GM12864 (cell line): ENCODE measurements around the gene PWWP2A.
"Not testable (repeated sequence)": the region's sequence is repeated elsewhere in the genome, so short reads cannot be mapped to it uniquely, and the experiment has no call there.

Experiments
- DNase-seq: peaks from one replicate; pipeline ENCODE4 v3.0.0-alpha.2; 2011; ENCODE audit warnings: low read depth
- H3K4me3 ChIP-seq: 2 replicates; pipeline ENCODE4 v1.5.1; 2011; ENCODE audit warnings: mild to moderate bottlenecking, low read depth, low read length, control low read depth
- TF ChIP-seq, protein P1 (sequence below): IDR thresholded peaks from 2 replicates; pipeline ENCODE4 v1.5.1; 2011; ENCODE audit warnings: low read depth, mild to moderate bottlenecking, moderate library complexity, low read length, control low read depth, inconsistent platforms; ENCODE audit errors: missing control alignments

PWWP2A gene

DNA sequence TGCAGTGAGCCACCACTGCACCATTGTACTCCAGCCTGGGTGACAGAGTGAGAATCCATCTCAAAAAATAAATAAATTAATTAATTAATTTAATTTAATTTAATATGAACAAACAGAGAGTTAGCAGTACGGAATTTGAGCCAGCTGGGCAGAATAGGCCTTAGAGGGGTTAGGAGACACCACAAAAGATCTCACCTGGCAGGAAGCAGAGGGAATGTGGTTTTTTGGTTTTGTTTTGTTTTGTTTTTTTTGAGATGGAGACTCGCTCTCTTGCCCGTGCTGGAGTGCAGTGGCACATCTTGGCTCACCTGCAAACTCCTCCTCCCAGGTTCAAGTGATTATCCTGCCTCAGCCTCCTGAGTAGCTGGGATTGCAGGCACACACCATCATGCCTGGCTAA lies 31.8 kb upstream of the PWWP2A start:
- DNase-seq = no peak
- TF ChIP-seq, protein P1, sequence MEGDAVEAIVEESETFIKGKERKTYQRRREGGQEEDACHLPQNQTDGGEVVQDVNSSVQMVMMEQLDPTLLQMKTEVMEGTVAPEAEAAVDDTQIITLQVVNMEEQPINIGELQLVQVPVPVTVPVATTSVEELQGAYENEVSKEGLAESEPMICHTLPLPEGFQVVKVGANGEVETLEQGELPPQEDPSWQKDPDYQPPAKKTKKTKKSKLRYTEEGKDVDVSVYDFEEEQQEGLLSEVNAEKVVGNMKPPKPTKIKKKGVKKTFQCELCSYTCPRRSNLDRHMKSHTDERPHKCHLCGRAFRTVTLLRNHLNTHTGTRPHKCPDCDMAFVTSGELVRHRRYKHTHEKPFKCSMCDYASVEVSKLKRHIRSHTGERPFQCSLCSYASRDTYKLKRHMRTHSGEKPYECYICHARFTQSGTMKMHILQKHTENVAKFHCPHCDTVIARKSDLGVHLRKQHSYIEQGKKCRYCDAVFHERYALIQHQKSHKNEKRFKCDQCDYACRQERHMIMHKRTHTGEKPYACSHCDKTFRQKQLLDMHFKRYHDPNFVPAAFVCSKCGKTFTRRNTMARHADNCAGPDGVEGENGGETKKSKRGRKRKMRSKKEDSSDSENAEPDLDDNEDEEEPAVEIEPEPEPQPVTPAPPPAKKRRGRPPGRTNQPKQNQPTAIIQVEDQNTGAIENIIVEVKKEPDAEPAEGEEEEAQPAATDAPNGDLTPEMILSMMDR = no peak
- no peak overlapping the region for H3K4me3 ChIP-seq

DNA sequence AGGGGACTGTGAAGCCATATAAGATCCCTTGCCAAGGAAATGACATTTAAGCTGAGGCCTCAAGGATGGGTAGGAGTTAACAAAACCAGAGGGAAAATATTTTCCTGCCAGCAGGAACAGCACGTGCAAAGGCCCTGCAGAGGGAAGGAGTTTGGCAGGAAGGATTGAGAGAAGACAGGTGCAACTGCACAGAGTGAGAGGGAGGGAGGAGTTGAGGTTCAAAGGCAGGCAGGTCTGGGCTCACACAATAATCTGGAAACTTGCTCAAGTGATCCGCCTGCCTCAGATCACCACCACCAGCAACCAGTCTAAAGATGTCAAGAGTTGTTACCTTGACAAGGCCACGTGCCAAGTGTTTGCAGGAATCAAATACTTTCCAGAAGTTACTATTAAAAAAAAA lies 31.1 kb upstream of the PWWP2A start:
- no peak for DNase-seq
- H3K4me3 ChIP-seq = no peak overlapping the region
- TF ChIP-seq, protein P1 = no peak

DNA sequence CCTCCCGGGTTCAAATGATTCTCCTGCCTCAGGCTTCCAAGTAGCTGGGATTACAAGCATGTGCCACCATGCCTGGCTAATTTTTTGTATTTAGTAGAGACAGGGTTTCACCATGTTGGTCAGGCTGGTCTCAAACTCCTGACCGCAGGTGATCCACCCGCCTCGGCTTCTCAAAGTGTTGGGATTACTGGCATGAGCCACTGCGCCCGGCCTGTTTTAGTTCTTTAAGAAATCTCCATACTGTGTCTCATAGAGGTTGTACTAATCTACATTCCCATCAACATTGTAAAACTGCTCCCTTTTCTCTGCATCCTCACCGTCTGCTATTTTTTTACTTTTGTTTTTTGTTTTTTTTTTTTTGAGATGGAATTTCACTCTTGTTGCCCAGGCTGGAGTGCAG lies 25.2 kb upstream of the PWWP2A start:
- DNase-seq, H3K4me3 ChIP-seq: not testable (repeated sequence)

DNA sequence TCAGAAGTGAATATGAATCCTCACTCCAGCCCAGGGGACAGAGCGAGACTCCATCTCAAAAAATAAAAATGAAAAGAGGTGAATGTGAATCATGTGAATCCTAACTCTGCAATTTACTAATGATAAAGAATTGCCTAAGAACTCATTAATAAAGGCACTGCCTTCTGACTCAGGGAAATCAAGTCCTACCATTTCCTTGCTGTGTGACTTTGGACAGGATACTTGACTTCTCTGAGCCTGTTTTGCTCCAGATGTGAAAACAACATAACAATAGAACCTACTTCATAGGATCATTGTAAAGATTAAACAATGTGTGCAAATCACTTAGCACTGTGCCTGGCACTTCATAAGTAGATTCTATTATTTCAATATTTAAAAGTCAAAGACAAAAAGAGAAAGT lies 15.1 kb upstream of the PWWP2A start:
- TF ChIP-seq, protein P1 = no peak
- DNase-seq = no peak
- no peak overlapping the region for H3K4me3 ChIP-seq

DNA sequence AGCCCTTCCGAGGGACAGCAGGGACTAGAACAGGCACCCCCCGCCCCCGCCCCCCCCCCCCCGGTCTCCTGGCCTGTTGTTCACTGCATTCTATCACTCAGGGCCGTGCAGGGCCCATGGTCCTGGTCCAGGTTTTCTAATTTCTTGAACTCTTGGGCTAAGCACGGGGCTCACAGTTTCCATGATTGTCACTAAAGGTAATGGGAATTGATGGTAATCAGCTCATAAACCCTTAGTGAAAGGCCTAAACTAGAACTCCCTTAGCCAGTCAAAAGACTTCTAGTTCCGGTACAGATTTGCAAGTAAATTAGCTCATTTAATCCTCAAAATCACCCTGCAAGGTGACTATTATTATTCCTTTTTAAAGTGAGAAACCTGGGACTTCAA lies 14.7 kb upstream of the PWWP2A start:
- TF ChIP-seq, protein P1 = no peak
- no peak for DNase-seq
- H3K4me3 ChIP-seq = no peak overlapping the region

DNA sequence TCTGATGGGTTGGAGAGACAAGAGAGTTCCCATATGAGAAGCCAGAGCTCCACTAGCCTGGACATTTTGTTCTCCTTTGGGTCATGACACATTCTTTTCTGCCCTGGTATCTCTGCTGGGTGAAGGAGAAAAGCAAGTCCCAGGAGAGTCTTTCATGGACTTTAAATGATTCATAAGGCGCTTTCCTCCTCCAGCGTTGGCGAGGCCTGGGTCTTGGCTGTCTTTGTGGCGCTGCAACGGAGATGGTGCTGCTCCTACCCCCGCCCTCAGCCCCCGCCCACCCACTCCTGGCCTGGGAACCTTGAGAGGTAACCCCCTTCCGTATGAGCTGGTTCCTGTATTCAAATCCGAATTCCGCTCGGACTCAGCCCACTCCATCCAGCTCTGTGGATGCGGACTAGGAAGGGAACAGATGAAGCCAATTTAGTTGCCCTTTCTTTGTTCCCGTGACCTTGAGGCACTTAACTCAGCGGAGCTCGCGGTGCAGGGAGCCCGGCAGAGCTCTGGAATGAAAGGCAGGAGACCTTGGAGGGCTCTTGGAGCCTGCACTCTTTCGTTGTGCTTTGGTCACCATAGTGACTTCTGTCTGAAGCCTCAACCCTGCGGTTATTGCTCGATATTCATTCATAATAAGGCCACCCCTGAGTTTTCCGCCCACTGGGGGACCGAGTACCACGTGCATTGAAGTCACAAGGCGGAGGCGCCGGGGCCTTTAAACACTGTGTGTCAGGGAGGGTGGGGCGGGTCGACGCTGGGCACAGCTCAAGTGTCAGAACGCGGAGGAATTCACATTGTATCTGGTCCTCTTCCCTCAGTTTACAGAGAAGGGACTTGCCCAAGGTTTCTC lies 14.0 kb upstream of the PWWP2A start:
- TF ChIP-seq, protein P1 = no peak
- no peak overlapping the region for H3K4me3 ChIP-seq
- DNase-seq = no peak

DNA sequence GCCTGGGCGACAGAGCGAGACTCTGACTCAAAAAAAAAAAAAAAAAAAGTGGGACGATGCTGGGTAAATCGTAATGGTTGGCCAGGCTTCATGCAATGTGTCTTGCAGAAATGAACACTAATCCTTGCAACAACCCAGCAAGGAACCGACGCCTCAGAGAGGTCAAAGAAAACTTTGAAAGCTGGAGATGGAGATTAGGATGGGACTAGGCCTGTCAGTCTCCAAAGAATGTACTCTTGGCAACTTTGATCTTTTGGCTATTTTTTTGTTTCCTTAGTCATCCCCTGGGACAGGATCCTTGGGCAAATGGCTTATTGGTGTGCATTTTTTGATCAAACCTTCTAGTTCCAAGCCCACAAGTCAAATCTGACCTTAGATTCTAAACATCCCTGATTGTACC lies 10.6 kb upstream of the PWWP2A start:
- no peak for DNase-seq
- TF ChIP-seq, protein P1 = no peak
- H3K4me3 ChIP-seq = no peak overlapping the region
